Stimulated activated CD8-positive, alpha-beta memory T cell treated with anti-CD3 and anti-CD28 coated beads, Interleukin-2, amount 100 ng/mL, for 48 hours (primary cell): Measurements from ENCODE around the gene TEX14.

ENCODE experiments used
- DNase-seq, 2 donors: peaks; one replicate each; pipeline ENCODE4 v3.0.0-alpha.2; 2020; ENCODE audit warnings: low read depth in 2 of 2

The TEX14 gene

GRCh38 chr17:58527949-58528348, 163.9 kb downstream of the TEX14 start:
- DNase-seq = no peak

- DNase-seq = no peak
Measured at GRCh38 chr17:58527306-58527705, 164.5 kb downstream of the TEX14 start.

- DNase-seq = no peak
Measured at GRCh38 chr17:58525239-58525638, 166.6 kb downstream of the TEX14 start.

GRCh38 chr17:58521680-58522079, 170.2 kb downstream of the TEX14 start:
- DNase-seq = no peak

GRCh38 chr17:58520843-58521430, 170.9 kb downstream of the TEX14 start:
- no peak for DNase-seq

- DNase-seq = peak; percentile 98 to 99
Measured at GRCh38 chr17:58517928-58518609, 173.8 kb downstream of the TEX14 start.

- no peak for DNase-seq
Measured at GRCh38 chr17:58517378-58517927, 174.4 kb downstream of the TEX14 start.

- no peak for DNase-seq
Measured at GRCh38 chr17:58516644-58517377, 175.0 kb downstream of the TEX14 start.

GRCh38 chr17:58515286-58515685, 176.6 kb downstream of the TEX14 start:
- DNase-seq = no peak

GRCh38 chr17:58514770-58515157, 177.1 kb downstream of the TEX14 start:
- no peak for DNase-seq

GRCh38 chr17:58513965-58514769, 177.7 kb downstream of the TEX14 start, which contains the start of gene MTMR4:
TSS of gene MTMR4 (minus strand) at chr17:58514638. CDS start at chr17:58514407, 231 bp downstream.
- peak; percentile 61 to 67 for DNase-seq

- DNase-seq = peak in 1 of 2 donors; percentile 43
Measured at GRCh38 chr17:58513267-58513964, 178.4 kb downstream of the TEX14 start.

GRCh38 chr17:58510075-58510474, 181.8 kb downstream of the TEX14 start:
- DNase-seq = no peak

- DNase-seq = no peak
Measured at GRCh38 chr17:58508341-58509067, 183.3 kb downstream of the TEX14 start.

GRCh38 chr17:58507123-58507634, 184.7 kb downstream of the TEX14 start:
- DNase-seq = no peak
